Prostate gland (tissue), 2 donors: ENCODE results near the gene UBB. TPM values are rescaled to one million over a fixed set of nuclear protein-coding genes. Genes with fewer than 3 reads are reported as not detected.

Experiments used
- DNase-seq: peaks from one replicate; pipeline ENCODE4 v3.0.0-alpha.2; 2019; ENCODE audit warnings: low spot score
- H3K27ac ChIP-seq, 2 donors: fragments of 200-600 bp; sonication (generic); 2 replicates each; pipeline ENCODE4 v1.5.1; 2017 to 2019
- H3K27me3 ChIP-seq: fragments of 200-600 bp; sonication (generic); replicated peaks from 2 replicates; pipeline ENCODE4 v1.5.1; 2019; ENCODE audit not compliant: insufficient read depth
- H3K36me3 ChIP-seq, 2 donors: fragments of 200-600 bp; sonication (generic); 1 replicate in 1 of 2; 2 replicates in 1 of 2; pipeline versions ENCODE4 v1.5.1 to v1.8.1; 2017 to 2019
- H3K4me1 ChIP-seq: fragments of 200-600 bp; sonication (generic); replicated peaks from 2 replicates; pipeline ENCODE4 v1.5.1; 2019
- H3K4me3 ChIP-seq, 2 donors: fragments of 200-600 bp; sonication (generic); 2 replicates each; pipeline ENCODE4 v1.5.1; 2017 to 2019
- H3K9me3 ChIP-seq: fragments of 200-600 bp; sonication (generic); 2 replicates; pipeline ENCODE4 v1.5.1; 2017
- POLR2A ChIP-seq: fragments of 450-650 bp; IDR thresholded peaks from one replicate; pipeline ENCODE4 v1.6.1; 2016; ENCODE audit warnings: antibody characterized with exemption, mild to moderate bottlenecking
- POLR2AphosphoS5 ChIP-seq: sonication (generic); formaldehyde crosslinking; IDR thresholded peaks from one replicate; pipeline ENCODE4 v1.6.1; 2017; ENCODE audit warnings: antibody characterized with exemption
- WGBS: methylation state at CpG from one replicate; pipeline ENCODE4 v1.1.5; 2018; 5-methylcytosine and 5-hydroxymethylcytosine counted together
- intact Hi-C: fragments of 100-400 bp; cut with DNase I; formaldehyde crosslinking; loops from one replicate; pipeline ENCODE4 v1.14.2; 2022
- total RNA-seq, 2 donors: library from RNA; depleted of rRNA; stranded (reverse); fragments of >200 nt; gene quantifications; one replicate each; pipeline ENCODE4 v1.1.0, GENCODE V29; 2016
- TF ChIP-seq, protein P1 (sequence below), 4 experiments: fragments of 200-600 bp in 2 of 4; fragments of 450-650 bp in 2 of 4; sonication (generic) in 2 of 4; IDR thresholded peaks; 1 replicate in 3 of 4; 2 replicates in 1 of 4; pipeline ENCODE4 v1.5.1; 2016 to 2019; ENCODE audit warnings: antibody characterized with exemption in 4 of 4, mild to moderate bottlenecking in 2 of 4, moderate library complexity in 2 of 4

UBB gene
- 1,000 to 10,000 TPM; 1,174 to 1,571 TPM for total RNA-seq

DNA sequence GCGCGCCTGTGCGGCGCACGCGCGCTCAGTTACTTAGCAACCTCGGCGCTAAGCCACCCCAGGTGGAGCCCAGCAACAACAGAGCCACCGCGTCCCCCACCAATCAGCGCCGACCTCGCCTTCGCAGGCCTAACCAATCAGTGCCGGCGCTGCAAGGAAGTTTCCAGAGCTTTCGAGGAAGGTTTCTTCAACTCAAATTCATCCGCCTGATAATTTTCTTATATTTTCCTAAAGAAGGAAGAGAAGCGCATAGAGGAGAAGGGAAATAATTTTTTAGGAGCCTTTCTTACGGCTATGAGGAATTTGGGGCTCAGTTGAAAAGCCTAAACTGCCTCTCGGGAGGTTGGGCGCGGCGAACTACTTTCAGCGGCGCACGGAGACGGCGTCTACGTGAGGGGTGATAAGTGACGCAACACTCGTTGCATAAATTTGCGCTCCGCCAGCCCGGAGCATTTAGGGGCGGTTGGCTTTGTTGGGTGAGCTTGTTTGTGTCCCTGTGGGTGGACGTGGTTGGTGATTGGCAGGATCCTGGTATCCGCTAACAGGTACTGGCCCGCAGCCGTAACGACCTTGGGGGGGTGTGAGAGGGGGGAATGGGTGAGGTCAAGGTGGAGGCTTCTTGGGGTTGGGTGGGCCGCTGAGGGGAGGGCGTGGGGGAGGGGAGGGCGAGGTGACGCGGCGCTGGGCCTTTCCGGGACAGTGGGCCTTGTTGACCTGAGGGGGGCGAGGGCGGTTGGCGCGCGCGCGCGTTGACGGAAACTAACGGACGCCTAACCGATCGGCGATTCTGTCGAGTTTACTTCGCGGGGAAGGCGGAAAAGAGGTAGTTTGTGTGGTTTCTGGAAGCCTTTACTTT, at the start of gene UBB:
UBB (plus strand) TSS at position 452 of the 856 bp plus-strand sequence. CDS start 817 bp downstream, outside the sequence.
- TF ChIP-seq, protein P1, sequence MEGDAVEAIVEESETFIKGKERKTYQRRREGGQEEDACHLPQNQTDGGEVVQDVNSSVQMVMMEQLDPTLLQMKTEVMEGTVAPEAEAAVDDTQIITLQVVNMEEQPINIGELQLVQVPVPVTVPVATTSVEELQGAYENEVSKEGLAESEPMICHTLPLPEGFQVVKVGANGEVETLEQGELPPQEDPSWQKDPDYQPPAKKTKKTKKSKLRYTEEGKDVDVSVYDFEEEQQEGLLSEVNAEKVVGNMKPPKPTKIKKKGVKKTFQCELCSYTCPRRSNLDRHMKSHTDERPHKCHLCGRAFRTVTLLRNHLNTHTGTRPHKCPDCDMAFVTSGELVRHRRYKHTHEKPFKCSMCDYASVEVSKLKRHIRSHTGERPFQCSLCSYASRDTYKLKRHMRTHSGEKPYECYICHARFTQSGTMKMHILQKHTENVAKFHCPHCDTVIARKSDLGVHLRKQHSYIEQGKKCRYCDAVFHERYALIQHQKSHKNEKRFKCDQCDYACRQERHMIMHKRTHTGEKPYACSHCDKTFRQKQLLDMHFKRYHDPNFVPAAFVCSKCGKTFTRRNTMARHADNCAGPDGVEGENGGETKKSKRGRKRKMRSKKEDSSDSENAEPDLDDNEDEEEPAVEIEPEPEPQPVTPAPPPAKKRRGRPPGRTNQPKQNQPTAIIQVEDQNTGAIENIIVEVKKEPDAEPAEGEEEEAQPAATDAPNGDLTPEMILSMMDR (IDR thresholded peaks at IDR 0.05), result no peak
- TF ChIP-seq POLR2A (peak; percentile 96), POLR2AphosphoS5 (peak; percentile 98)
- peaks cover 2% of the 10 kb centered on the region for H3K4me1 ChIP-seq
- H3K27ac ChIP-seq, result peak within 1 kb of the TSS; percentile 97 to 98
- no peaks in the 10 kb centered on the region for H3K9me3 ChIP-seq
- peak within 1 kb of the TSS; percentile 63 to 82 for H3K4me3 ChIP-seq
- DNase-seq, result peak; percentile 97
- H3K36me3 ChIP-seq, result no peaks in the 10 kb centered on the region
- WGBS, result under 1% methylated on average over 60 of the region's 67 CpGs
- H3K27me3 ChIP-seq, result no peaks in the 10 kb centered on the region
- intact Hi-C loops, result no loop called here

DNA sequence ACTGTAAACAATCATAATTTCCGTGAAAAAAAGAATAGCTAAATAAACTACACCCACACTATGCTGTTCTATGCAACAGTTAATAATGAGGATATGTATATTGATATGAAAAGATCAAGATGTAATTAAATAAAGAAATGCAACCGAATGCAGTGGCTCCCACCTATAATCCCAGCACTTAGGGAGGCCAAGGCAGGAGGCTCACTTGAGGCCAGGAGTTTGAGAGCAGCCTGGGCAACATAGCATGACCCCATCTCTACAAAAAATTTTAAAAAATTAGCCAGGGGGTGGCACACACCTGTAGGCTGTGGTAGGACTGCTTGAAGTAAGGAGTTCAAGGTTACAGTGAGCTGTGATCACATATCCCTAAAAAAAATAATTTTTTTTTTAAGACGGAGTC, 42.5 kb upstream of the UBB start:
- intact Hi-C loops, result no loop called here
- Histone ChIP-seq H3K27ac (no peak overlapping the region), H3K36me3 (no peaks in the 10 kb centered on the region), H3K27me3 (no peaks in the 10 kb centered on the region), H3K4me1 (no peaks in the 10 kb centered on the region), H3K4me3 (no peak overlapping the region), H3K9me3 (no peaks in the 10 kb centered on the region)
- DNase-seq, result no peak
- WGBS, result 89% methylated on average over 3 of the region's 3 CpGs
- no peak for TF ChIP-seq POLR2A

DNA sequence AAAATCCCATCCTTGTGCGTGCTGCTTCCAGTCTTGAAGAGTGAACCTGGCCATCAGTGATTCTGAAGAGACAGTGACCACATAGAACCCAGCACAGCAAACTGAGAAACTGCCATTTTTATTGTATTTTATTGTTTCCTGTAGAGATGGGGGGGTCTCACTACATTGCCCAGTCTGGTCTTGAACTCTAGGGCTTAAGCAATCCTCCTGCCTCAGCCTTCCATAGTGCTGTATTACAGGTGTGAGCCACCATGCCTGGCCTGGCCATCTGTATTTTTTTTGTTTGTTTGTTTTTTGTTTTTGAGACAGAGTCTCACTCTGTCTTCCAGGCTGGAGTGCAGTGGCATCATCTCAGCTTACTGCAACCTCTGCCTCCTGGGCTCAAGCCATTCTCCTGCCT, 41.5 kb upstream of the UBB start:
- WGBS, result 96% methylated on average over 1 of the region's 1 CpG
- intact Hi-C loops, result no loop called here
- no peak for DNase-seq
- no peaks in the 10 kb centered on the region for H3K4me1 ChIP-seq
- no peaks in the 10 kb centered on the region for H3K9me3 ChIP-seq
- no peak overlapping the region for H3K27ac ChIP-seq
- no peaks in the 10 kb centered on the region for H3K36me3 ChIP-seq
- no peaks in the 10 kb centered on the region for H3K27me3 ChIP-seq
- no peak overlapping the region for H3K4me3 ChIP-seq
- TF ChIP-seq POLR2A (no peak), POLR2AphosphoS5 (no peak)
- TF ChIP-seq, protein P1 (IDR thresholded peaks at IDR 0.05), result no peak

DNA sequence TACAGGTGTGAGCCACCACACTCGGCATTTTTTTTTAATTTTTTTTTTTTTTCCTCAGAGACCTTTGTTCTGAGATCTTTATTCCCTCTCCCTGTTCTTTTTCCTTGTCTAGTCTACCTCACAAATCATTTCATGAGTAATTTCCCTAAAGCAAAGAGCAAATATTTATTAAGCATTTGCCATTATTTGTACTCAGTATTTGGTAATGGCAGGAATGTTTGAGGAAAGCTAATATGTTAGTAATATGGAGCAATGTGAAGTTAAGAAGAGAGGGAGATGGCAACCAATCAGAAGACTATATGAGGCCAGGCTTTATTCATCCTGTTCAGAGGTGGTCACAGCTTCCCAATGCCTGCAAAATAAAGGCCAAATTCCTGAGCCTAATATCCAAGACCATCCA, 40.9 kb upstream of the UBB start:
- 80% methylated on average over 1 of the region's 1 CpG for WGBS
- Histone ChIP-seq H3K27ac (no peak overlapping the region), H3K9me3 (no peaks in the 10 kb centered on the region)

DNA sequence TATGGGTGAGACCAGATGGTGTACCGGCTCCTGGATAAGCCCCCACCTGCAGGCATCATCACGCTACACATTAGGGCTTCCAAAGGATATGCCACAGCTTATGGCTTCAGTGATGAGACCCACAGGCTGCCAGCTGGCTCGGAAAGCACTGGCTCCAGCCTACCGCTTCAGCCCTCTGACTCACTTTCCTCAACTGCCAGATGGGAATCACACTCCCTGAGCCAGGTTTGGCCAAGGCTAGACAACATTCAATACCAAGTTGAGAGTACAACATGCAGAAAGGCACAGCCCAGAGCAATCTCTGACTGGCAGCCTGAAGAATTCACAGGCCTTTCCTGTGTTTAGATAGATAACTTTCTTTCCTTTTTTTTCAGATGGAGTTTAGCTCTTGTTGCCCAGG, 37.9 kb upstream of the UBB start:
- intact Hi-C loops, result no loop called here
- Histone ChIP-seq H3K4me1 (no peaks in the 10 kb centered on the region), H3K36me3 (no peaks in the 10 kb centered on the region), H3K27me3 (no peaks in the 10 kb centered on the region), H3K9me3 (no peaks in the 10 kb centered on the region), H3K27ac (no peak overlapping the region), H3K4me3 (no peak overlapping the region)
- 90% methylated on average over 4 of the region's 4 CpGs for WGBS
- no peak for DNase-seq
- TF ChIP-seq POLR2AphosphoS5 (no peak), POLR2A (no peak)
- TF ChIP-seq, protein P1 (IDR thresholded peaks at IDR 0.05), result no peak

More for the DNA sequence above, 40.9 kb upstream of the UBB start:
- intact Hi-C loops, result no loop called here
- Histone ChIP-seq H3K36me3 (no peaks in the 10 kb centered on the region), H3K4me3 (no peak overlapping the region), H3K27me3 (no peaks in the 10 kb centered on the region), H3K4me1 (no peaks in the 10 kb centered on the region)
- no peak for DNase-seq
- no peak for TF ChIP-seq POLR2AphosphoS5
- TF ChIP-seq, protein P1 (IDR thresholded peaks at IDR 0.05), result no peak
- TF ChIP-seq POLR2A, result no peak
